GM21528 (cell line): ENCODE measurements around the gene DAGLA.

Source experiments
- ATAC-seq: cut with Tn5 transposase; IDR thresholded peaks from one replicate; pipeline ENCODE4 v1.9.1; 2021; ENCODE audit warnings: mild to moderate bottlenecking, moderate library complexity; ENCODE audit not compliant: unreplicated experiment, low FRiP score

Gene DAGLA

DNA sequence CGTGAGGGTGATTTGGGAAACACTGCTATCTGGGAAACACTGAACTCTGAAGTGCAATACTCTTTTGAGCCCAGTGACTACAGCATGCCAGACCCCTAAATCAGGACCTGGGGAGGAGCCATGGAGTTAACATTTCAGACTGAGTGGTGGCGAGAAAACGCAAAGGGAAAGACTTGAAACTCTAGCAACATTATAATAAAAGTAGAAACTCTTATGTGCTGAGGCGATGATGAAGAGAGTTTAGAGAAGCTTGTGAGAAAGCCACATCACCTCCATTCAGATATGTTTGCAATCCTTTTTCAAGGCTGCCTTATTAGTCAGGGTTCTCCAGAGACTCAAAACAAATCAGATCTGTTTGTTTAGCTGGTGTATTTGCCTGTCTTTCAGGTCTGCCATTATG is 114.4 kb downstream of the DAGLA start:
- no peak for ATAC-seq

DNA sequence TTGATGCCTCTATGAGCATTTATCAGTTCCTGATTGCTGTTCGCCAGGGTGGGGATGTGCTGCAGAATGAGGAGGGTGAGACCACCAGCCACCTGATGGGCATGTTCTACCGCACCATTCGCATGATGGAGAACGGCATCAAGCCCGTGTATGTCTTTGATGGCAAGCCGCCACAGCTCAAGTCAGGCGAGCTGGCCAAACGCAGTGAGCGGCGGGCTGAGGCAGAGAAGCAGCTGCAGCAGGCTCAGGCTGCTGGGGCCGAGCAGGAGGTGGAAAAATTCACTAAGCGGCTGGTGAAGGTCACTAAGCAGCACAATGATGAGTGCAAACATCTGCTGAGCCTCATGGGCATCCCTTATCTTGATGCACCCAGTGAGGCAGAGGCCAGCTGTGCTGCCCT is 115.3 kb downstream of the DAGLA start:
- ATAC-seq = no peak

DNA sequence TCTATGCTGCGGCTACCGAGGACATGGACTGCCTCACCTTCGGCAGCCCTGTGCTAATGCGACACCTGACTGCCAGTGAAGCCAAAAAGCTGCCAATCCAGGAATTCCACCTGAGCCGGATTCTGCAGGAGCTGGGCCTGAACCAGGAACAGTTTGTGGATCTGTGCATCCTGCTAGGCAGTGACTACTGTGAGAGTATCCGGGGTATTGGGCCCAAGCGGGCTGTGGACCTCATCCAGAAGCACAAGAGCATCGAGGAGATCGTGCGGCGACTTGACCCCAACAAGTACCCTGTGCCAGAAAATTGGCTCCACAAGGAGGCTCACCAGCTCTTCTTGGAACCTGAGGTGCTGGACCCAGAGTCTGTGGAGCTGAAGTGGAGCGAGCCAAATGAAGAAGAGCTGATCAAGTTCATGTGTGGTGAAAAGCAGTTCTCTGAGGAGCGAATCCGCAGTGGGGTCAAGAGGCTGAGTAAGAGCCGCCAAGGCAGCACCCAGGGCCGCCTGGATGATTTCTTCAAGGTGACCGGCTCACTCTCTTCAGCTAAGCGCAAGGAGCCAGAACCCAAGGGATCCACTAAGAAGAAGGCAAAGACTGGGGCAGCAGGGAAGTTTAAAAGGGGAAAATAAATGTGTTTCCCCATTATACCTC is 115.8 kb downstream of the DAGLA start:
- no peak for ATAC-seq
